Esophagus squamous epithelium (tissue), 5 donors: ENCODE data around the gene CAPN15. TPM values are rescaled to one million over a fixed set of nuclear protein-coding genes. Genes with fewer than 3 reads are reported as not detected.
"Not testable (repeated sequence)": the region's sequence is repeated elsewhere in the genome, so short reads cannot be mapped to it uniquely, and the experiment has no call there.

Experiments
- DNase-seq: peaks from one replicate; lab custom pipeline; 2025; lab: John Stamatoyannopoulos, UW
- H3K27ac ChIP-seq, 4 donors: fragments of 200-600 bp; sonication (generic); one replicate each; pipeline ENCODE4 v1.5.1; 2016 to 2019; ENCODE audit warnings: mild to moderate bottlenecking in 1 of 4
- H3K27me3 ChIP-seq, 4 donors: fragments of 200-600 bp; sonication (generic); 1 replicate in 3 of 4; 2 replicates in 1 of 4; pipeline versions ENCODE4 v1.5.1 to v1.6.0; 2017 to 2021; ENCODE audit warnings: antibody characterized with exemption in 1 of 4
- H3K36me3 ChIP-seq, 3 donors: fragments of 200-600 bp; sonication (generic); one replicate each; pipeline ENCODE4 v1.5.1; 2016 to 2019
- H3K4me1 ChIP-seq, 3 donors: fragments of 200-600 bp; sonication (generic); one replicate each; pipeline ENCODE4 v1.5.1; 2017 to 2019
- H3K4me3 ChIP-seq, 4 donors: fragments of 200-600 bp; sonication (generic); 1 replicate in 3 of 4; 2 replicates in 1 of 4; pipeline ENCODE4 v1.5.1; 2016 to 2019; ENCODE audit warnings: mild to moderate bottlenecking in 2 of 4, moderate library complexity in 1 of 4
- H3K9me3 ChIP-seq, 3 donors: fragments of 200-600 bp; sonication (generic); one replicate each; pipeline ENCODE4 v1.5.1; 2016 to 2019
- POLR2A ChIP-seq, 4 donors: fragments of 450-650 bp; IDR thresholded peaks; one replicate each; pipeline ENCODE4 v1.6.1; 2017; ENCODE audit warnings: antibody characterized with exemption in 4 of 4, mild to moderate bottlenecking in 4 of 4, moderate library complexity in 3 of 4
- WGBS, 2 donors: methylation state at CpG; one replicate each; pipeline ENCODE4 v1.1.5; 2018; 5-methylcytosine and 5-hydroxymethylcytosine counted together
- intact Hi-C: fragments of 100-400 bp; cut with DNase I; formaldehyde crosslinking; loops from one replicate; pipeline ENCODE4 v1.15.0; 2022
- total RNA-seq, 4 donors: library from RNA; depleted of rRNA; stranded (reverse); fragments of >200 nt; gene quantifications; one replicate each; pipeline ENCODE4 v1.1.0, GENCODE V29; 2016
- TF ChIP-seq, protein P1 (sequence below), 6 experiments: fragments of 450-650 bp in 4 of 6; fragments of 200-600 bp in 2 of 6; sonication (generic) in 2 of 6; IDR thresholded peaks; one replicate each; pipeline ENCODE4 v1.5.1; 2016 to 2019; ENCODE audit warnings: antibody characterized with exemption in 6 of 6, mild to moderate bottlenecking in 4 of 6, moderate library complexity in 4 of 6
- donor health status: DM: yes; HTN: yes; CAD: no.

The CAPN15 gene
- 10 to 100 TPM; 29.4 to 69.6 (median 52.4) TPM for total RNA-seq

DNA sequence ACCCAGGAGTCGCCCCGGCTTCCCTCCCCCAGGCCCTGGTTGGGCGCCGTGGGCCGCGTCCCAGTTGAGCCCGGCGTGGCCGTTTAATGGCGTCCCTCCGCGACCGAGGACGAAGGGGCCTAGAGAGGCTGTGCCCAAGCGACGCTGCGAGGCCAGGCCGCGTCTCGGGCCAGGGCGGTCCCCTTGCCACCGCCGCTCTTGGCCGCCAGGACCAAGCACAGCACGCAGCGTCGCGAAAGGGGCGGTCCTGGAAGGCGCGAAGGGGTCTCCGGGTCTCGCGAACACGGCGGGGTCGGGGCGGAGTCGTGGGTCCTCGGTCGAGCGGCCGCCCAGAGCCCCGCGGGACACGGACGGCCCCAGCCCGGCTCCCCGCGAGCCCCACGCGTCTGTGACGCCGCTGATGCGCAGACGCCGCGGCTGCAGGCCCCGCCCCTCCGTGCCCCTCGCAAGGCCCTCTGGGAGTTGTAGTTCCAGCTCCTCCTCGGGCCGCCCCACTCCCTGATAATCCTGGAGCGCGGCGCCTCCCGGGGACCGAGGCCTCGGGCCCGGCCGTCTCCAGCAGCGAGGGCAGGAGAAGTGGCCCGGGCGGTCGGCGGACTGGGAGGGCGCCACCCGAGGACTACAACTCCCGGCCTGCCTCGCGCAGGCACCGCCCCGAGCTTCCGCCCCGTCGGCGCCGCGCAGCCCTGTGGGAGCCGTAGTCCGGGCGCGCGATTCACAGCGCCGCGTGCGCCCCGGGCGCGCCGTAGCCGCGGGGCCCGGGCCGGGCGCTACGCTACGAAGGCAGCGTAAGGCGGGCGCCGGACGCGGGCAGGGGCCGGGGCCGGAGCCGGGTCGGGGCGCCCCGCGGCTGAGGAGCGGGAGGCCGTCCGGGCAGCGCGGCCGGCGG is at the start of gene CAPN15:
Gene CAPN15 (plus strand): TSS at position 698 of the 889 bp plus-strand sequence. CDS start 19,127 bp downstream, outside the sequence.
- no peak for DNase-seq
- no CpG with 5 or more reads among the region's 129 CpGs for WGBS, 2 donors
- no peaks in the 10 kb centered on the region for H3K9me3 ChIP-seq
- peak within 1 kb of the TSS; percentile 58 to 90 (median 78) for H3K4me3 ChIP-seq
- peak in 2 of 4 donors; percentile 82 to 89 for TF ChIP-seq POLR2A (IDR thresholded peaks at IDR 0.05)
- TF ChIP-seq, protein P1, sequence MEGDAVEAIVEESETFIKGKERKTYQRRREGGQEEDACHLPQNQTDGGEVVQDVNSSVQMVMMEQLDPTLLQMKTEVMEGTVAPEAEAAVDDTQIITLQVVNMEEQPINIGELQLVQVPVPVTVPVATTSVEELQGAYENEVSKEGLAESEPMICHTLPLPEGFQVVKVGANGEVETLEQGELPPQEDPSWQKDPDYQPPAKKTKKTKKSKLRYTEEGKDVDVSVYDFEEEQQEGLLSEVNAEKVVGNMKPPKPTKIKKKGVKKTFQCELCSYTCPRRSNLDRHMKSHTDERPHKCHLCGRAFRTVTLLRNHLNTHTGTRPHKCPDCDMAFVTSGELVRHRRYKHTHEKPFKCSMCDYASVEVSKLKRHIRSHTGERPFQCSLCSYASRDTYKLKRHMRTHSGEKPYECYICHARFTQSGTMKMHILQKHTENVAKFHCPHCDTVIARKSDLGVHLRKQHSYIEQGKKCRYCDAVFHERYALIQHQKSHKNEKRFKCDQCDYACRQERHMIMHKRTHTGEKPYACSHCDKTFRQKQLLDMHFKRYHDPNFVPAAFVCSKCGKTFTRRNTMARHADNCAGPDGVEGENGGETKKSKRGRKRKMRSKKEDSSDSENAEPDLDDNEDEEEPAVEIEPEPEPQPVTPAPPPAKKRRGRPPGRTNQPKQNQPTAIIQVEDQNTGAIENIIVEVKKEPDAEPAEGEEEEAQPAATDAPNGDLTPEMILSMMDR (IDR thresholded peaks at IDR 0.05), result peak in 5 of 6 experiments; percentile 3 to 63 (median 44)
- H3K27me3 ChIP-seq, result no peaks in the 10 kb centered on the region
- intact Hi-C loops, result no loop called here
- H3K36me3 ChIP-seq, result peaks cover 0 to 14% (median 0%) of the 10 kb centered on the region in 3 donors
- H3K4me1 ChIP-seq, result peaks cover 36 to 79% (median 39%) of the 10 kb centered on the region in 3 donors
- peak within 1 kb of the TSS; percentile 97 to 99 (median 98) for H3K27ac ChIP-seq

DNA sequence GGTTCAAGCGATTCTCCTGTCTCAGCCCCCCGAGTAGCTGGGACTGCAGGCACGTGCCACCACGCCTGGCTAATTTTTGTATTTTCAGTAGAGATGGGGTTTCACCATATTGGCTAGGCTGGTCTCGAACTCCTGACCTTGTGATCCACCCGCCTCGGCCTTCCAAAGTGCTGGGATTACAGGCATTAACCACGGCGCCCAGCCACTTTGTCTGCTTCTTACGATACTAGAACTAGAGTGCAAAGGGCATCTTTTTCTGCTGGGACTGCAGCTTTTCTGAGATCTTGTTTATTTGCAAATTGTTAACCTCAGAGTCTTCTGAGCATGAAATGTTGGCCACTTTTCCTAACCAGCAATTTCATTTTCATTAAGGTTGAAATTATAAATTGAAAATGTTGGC is 49.2 kb upstream of the CAPN15 start:
- DNase-seq, result not testable (repeated sequence)

DNA sequence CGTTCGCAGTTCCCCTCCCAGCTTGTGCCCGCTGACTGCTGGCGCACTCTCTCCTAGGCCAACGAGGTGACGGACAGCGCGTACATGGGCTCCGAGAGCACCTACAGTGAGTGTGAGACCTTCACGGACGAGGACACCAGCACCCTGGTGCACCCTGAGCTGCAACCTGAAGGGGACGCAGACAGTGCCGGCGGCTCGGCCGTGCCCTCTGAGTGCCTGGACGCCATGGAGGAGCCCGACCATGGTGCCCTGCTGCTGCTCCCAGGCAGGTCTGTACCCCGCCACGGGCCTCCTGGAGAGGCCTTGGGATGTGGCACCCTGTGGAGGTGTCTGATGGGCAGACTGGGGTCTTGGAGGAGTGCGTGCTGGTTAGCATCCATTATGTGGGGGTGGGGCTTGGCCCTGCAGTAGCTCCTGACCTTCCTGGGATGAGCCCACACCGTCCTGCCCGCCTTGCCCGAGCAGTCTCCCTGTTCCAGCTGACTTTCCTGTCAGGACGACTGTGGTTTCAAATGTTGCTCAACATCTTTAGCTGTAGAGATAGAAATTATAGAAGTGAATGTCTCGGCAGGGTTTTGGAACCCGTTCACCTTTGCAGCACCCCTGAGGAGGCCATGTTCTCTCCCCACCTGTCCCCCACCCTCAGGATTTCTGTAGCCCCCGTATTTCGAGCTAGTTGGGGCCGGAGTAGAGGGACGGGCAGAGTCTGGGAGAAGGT is 44.9 kb upstream of the CAPN15 start:
- no peaks in the 10 kb centered on the region for H3K4me1 ChIP-seq
- intact Hi-C loops, result no loop called here
- WGBS, 2 donors, result 89 to 91% methylated on average over 5 to 7 of the region's 31 CpGs
- H3K4me3 ChIP-seq, result no peak overlapping the region
- H3K27me3 ChIP-seq, result no peaks in the 10 kb centered on the region
- H3K9me3 ChIP-seq, result no peaks in the 10 kb centered on the region
- DNase-seq, result no peak
- TF ChIP-seq, protein P1 (IDR thresholded peaks at IDR 0.05), result no peak
- no peak for TF ChIP-seq POLR2A (IDR thresholded peaks at IDR 0.05)
- no peak overlapping the region for H3K27ac ChIP-seq
- peaks cover 0 to 20% (median 7%) of the 10 kb centered on the region in 3 donors for H3K36me3 ChIP-seq

More for the DNA sequence above, 49.2 kb upstream of the CAPN15 start:
- WGBS, 2 donors, result 83 to 86% methylated on average over 9 to 10 of the region's 10 CpGs
- not testable (repeated sequence) for H3K4me1 ChIP-seq, H3K27ac ChIP-seq, H3K4me3 ChIP-seq, H3K27me3 ChIP-seq, H3K9me3 ChIP-seq
- H3K36me3 ChIP-seq, result peaks cover 0 to 24% (median 7%) of the 10 kb centered on the region in 3 donors
- intact Hi-C loops, result loop anchor here (10.0 kb wide), 1 partner anchor 787 kb away; no protein-coding TSS in a partner anchor

DNA sequence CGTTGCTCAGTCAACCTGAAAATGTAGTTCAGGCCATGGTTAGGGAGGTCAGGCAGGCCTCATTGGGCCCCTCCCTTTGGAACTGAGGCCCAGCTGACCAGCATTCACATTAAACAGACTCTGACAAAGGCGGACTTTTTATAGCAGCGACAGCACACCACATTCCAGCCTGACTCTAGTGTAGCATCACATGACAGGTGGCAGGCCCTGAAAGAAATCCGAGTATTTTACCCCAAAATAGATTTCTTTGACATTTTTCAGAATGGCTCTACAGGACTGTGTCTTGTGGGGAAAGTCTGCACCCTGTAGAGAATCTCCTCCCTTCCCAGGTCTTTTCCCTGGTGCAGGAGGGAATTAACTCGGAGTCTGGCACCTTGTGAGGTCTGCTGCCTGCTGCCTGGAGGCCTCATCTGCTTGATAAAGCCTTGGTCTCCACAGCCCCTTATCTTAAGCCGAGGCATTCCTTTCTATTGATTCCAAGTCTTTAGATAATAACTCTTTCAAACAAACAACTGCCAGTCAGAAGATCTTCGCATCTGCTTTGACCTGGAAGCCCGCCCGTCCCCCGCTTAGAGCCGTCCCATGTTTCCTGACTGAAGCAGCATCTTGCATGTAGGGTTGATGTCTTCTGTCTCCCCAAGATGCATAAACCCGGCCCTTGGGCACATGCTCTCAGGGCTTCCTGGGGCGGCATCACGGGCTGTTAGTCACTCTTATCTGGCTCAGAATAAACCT is 44.0 kb upstream of the CAPN15 start:
- WGBS, 2 donors, result 68 to 83% methylated on average over 11 to 12 of the region's 14 CpGs
- intact Hi-C loops, result no loop called here
- DNase-seq, result no peak

More for the DNA sequence above, 44.0 kb upstream of the CAPN15 start:
- Histone ChIP-seq H3K27ac (no peak overlapping the region), H3K36me3 (peaks cover 0 to 24% (median 7%) of the 10 kb centered on the region in 3 donors), H3K4me1 (no peaks in the 10 kb centered on the region), H3K9me3 (no peaks in the 10 kb centered on the region), H3K4me3 (no peak overlapping the region), H3K27me3 (no peaks in the 10 kb centered on the region)
- TF ChIP-seq POLR2A (IDR thresholded peaks at IDR 0.05), result no peak
- TF ChIP-seq, protein P1 (IDR thresholded peaks at IDR 0.05), result no peak
